Mesothelial cell of epicardium (in vitro differentiated cells): ENCODE measurements around the gene ENDOG. TPM values are rescaled to one million over a fixed set of nuclear protein-coding genes. Genes with fewer than 3 reads are reported as not detected.

Experiments used
- DNase-seq, 2 experiments: peaks; one replicate each; pipeline ENCODE4 v3.0.0; 2021; ENCODE audit warnings: low spot score in 2 of 2; ENCODE audit not compliant: unreplicated experiment in 2 of 2
- H3K27ac Mint-ChIP-seq: 2 replicates; pipeline ENCODE4 v1.8.0; 2021; ENCODE audit warnings: mixed read lengths
- H3K27me3 Mint-ChIP-seq: 2 replicates; pipeline ENCODE4 v1.8.0; 2021; ENCODE audit warnings: low read depth, mixed read lengths
- H3K36me3 Mint-ChIP-seq: 2 replicates; pipeline ENCODE4 v1.8.0; 2021; ENCODE audit warnings: mixed read lengths
- H3K4me1 Mint-ChIP-seq: 2 replicates; pipeline ENCODE4 v1.8.0; 2021; ENCODE audit warnings: mixed read lengths
- H3K4me3 Mint-ChIP-seq: 2 replicates; pipeline ENCODE4 v1.8.0; 2021; ENCODE audit warnings: mild to moderate bottlenecking, moderate library complexity, mixed read lengths
- H3K9me3 Mint-ChIP-seq: 2 replicates; pipeline ENCODE4 v1.8.0; 2021; ENCODE audit warnings: mixed read lengths
- total RNA-seq: library from RNA; stranded (reverse); gene quantifications from 3 replicates; pipeline ENCODE4 v1.2.1, GENCODE V29; 2021
- TF ChIP-seq, protein P1 (sequence below): fragments of 200-600 bp; sonication (generic); IDR thresholded peaks from one replicate; pipeline ENCODE4 v1.5.0; 2021; ENCODE audit warnings: antibody characterized with exemption; ENCODE audit not compliant: unreplicated experiment

The ENDOG gene
- total RNA-seq, 1 donor from 2014 or later: 9.8 TPM

DNA sequence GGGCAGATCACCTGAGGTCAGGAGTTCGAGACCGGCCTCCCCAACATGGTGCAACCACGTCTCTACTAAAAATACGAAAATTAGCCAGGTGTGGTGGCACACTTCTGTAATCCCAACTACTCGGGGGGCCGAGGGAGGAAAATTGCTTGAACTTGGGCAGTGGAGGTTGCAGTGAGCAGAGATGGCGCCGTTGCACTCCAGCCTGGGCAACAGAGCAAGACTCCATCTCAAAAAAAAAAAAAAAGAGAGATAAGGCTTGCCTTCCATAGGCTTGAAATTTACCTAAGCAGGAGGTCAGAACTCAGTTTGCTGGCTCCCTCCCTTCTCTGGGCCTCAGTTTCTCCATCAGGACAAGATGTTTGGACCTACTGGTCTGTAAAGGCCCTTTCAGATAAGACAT, 10.0 kb downstream of the ENDOG start:
- Mint-ChIP-seq H3K27me3 (no peaks in the 10 kb centered on the region), H3K27ac (peak overlapping the region; percentile 16), H3K36me3 (peaks cover 3% of the 10 kb centered on the region), H3K9me3 (no peaks in the 10 kb centered on the region), H3K4me1 (peaks cover 11% of the 10 kb centered on the region), H3K4me3 (peak overlapping the region; percentile 93)
- DNase-seq: no peak
- TF ChIP-seq, protein P1, sequence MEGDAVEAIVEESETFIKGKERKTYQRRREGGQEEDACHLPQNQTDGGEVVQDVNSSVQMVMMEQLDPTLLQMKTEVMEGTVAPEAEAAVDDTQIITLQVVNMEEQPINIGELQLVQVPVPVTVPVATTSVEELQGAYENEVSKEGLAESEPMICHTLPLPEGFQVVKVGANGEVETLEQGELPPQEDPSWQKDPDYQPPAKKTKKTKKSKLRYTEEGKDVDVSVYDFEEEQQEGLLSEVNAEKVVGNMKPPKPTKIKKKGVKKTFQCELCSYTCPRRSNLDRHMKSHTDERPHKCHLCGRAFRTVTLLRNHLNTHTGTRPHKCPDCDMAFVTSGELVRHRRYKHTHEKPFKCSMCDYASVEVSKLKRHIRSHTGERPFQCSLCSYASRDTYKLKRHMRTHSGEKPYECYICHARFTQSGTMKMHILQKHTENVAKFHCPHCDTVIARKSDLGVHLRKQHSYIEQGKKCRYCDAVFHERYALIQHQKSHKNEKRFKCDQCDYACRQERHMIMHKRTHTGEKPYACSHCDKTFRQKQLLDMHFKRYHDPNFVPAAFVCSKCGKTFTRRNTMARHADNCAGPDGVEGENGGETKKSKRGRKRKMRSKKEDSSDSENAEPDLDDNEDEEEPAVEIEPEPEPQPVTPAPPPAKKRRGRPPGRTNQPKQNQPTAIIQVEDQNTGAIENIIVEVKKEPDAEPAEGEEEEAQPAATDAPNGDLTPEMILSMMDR: no peak

DNA sequence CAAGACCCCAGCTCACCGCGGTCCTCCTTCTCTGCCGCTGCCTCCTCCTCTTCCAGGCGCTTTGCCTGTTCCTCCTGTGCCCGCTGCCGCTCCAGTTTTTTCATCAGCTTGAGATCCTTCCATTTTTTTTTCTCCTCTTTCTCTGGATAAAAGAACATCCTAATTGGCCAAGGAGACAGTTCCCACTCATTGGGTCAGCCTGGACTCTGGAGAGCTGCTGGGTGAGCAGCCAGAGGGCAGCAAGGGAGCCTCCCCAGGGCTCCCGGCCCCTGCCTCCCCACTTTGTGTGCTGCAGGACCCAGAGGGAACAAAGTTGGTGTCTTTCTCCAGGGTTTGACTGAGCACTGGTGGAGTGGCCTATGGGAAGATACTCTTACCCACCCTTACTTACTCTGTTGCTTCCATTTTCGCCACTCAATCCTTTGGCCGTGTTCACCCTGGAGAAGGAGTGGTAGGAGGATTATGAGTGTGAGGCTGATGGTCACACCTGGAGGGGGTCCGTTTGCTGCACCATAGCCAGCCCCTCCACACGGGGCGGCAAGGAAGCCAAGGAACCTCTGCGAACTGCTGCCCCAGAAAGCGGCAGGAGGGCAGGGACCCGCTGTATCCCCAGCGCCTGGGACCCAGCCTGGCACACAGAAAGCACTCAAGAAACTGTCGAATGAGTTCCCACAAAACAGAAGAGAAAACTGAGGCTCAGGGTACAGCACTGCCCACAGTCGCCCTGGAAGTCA, 10.6 kb downstream of the ENDOG start:
- TF ChIP-seq, protein P1: no peak
- Mint-ChIP-seq H3K4me1 (peaks cover 11% of the 10 kb centered on the region), H3K27me3 (no peaks in the 10 kb centered on the region), H3K4me3 (peak overlapping the region; percentile 93), H3K36me3 (peaks cover 3% of the 10 kb centered on the region), H3K9me3 (no peaks in the 10 kb centered on the region), H3K27ac (peak overlapping the region; percentile 89)
- DNase-seq: no peak

DNA sequence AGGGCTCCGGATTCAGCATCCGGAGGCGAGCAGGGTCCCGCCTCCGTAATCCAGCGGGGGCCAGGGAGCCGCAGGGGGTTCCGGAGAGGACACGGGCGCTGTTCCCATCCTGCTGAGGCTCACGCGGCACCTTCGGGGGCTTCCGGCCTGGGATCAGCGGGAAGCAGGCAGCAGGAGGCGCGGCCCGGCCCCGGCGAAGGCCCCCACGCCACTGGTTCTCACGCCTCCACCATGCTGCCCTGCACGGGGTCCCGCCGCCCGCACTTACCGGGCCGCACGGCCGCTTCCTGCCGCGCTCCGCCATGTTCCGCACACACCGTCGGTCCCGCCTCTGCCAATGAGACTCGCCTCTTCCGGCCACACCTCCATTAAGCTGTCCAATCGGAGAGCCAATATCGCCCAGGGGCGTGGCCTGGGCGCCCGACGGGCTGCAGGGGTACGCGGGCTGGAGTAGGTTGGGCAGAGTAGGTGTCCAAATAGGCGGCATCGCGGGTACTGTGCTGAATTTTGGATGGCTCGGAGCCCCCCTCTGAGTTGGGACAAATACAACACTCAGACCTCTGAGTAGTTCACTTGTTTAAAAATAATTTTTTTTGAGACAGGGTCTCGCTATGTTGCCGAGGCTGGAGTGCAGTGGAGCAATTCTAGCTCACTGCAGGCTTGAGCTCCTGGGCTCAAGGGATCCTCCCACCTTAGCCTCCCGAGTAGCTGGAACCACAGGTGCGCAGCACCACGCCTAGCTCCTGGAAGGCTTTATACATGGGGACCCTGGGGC, 11.4 kb downstream of the ENDOG start, which contains the start of gene SPOUT1:
SPOUT1 (minus strand) TSS at position 318 of the 775 bp plus-strand sequence; CDS start at position 304, 14 bp downstream.
- no peaks in the 10 kb centered on the region for H3K27me3 Mint-ChIP-seq
- H3K27ac Mint-ChIP-seq: peak within 1 kb of the TSS; percentile 89
- peaks cover 11% of the 10 kb centered on the region for H3K4me1 Mint-ChIP-seq
- H3K9me3 Mint-ChIP-seq: no peaks in the 10 kb centered on the region
- TF ChIP-seq, protein P1: no peak
- peak; percentile 84 to 94 for DNase-seq
- H3K36me3 Mint-ChIP-seq: peaks cover 5% of the 10 kb centered on the region
- H3K4me3 Mint-ChIP-seq: peak within 1 kb of the TSS; percentile 93

DNA sequence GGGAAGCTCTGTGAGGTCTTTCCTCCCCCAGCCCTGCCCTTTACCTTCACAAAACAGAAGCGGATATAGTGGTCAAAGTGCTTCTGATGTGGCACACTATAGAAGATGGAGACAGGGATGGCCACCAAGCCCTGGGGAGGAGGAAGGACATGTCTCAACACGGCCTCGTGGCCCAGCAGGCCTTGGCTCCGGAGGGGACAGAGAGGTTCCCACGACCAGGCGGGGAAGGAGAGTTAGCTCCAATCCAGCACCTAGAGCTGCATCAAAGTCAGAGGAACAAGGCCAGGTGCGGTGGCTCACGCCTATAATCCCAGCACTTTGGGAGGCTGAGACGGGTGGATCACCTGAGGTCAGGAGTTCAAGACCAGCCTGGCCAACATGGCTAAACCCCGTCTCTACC, 15.4 kb downstream of the ENDOG start:
- Mint-ChIP-seq H3K4me3 (no peak overlapping the region), H3K27ac (no peak overlapping the region), H3K27me3 (no peaks in the 10 kb centered on the region), H3K4me1 (peaks cover 7% of the 10 kb centered on the region), H3K36me3 (peaks cover 2% of the 10 kb centered on the region), H3K9me3 (no peaks in the 10 kb centered on the region)
- TF ChIP-seq, protein P1: no peak
- DNase-seq: no peak

DNA sequence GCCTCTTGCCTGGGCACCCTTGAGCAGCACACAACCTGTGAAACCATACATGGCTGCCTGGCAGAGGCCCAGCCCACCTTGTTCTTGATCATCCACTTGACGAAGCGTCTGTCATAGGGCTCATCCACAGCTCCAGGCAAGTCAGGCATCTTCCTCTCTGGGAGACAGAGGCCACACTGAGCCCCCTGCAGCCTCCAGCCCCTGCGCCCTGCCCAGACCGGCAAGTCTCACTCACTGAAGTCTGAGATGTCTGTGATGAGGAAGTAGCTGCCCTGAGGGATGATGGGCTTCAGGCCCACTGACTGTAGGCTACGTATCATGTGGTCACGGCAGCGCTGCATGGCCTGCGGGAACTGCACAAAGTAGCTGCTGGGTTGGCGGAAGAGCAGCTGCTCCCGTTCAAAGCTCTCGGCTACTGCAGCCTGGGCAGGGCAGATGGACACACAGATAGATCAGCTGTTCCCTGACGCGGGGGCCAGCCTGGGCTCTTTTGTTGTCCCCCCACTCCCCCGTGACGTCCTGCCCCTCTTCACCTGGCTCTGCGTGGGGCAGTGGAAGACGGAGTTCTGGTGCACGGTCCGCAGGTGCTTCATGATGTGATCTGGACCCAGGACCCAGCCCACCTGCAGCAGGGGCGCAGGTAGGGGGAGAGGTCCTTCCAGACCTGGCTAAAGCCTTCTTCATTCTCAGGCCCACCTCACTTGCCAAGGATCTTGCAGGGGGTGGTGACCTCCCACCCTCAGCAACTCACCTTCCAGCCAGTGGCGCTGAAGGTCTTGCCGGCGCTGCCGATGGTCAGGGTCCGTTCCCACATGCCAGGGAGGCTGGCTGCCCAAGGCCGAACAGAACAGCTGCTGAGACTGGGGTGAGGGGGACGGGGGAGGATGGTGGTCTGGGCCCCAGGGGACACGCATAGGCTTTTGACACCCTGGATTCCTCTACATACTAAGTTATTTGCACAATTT, 17.2 kb downstream of the ENDOG start:
- peaks cover 2% of the 10 kb centered on the region for H3K36me3 Mint-ChIP-seq
- H3K9me3 Mint-ChIP-seq: no peaks in the 10 kb centered on the region
- no peaks in the 10 kb centered on the region for H3K4me1 Mint-ChIP-seq
- no peak for DNase-seq
- TF ChIP-seq, protein P1: no peak
- no peak overlapping the region for H3K27ac Mint-ChIP-seq
- no peak overlapping the region for H3K4me3 Mint-ChIP-seq
- H3K27me3 Mint-ChIP-seq: no peaks in the 10 kb centered on the region
